ENCODE measurements around the gene RIGI. TPM values are rescaled to one million over a fixed set of nuclear protein-coding genes. Genes with fewer than 3 reads are reported as not detected.
A peak's percentile ranks its signal among the peaks of the same experiment; 100 is the strongest.
"Not testable (repeated sequence)": the region's sequence is repeated elsewhere in the genome, so short reads cannot be mapped to it uniquely, and the experiment has no call there.

RIGI gene
- total RNA-seq, 3 donors from 2014 or later = 13.4 to 20.9 (median 14.2) TPM

- H3K4me3 ChIP-seq = peak overlapping the region; percentile 22
- no peaks in the 10 kb centered on the region for H3K36me3 ChIP-seq (ENCODE audit: low read depth)
- intact Hi-C loops (cut with DNase I, micrococcal nuclease) = loop anchor here (10.0 kb wide), 2 partner anchors 48 to 152 kb away; partner anchors contain the start of gene NDUFB6 (in 1 of the 2)
- no peaks in the 10 kb centered on the region for H3K9me3 ChIP-seq
- DNase-seq = no peak
- peaks cover 4% of the 10 kb centered on the region for H3K4me1 ChIP-seq (ENCODE audit: low read depth)
- no peak for ATAC-seq
- TF ChIP-seq, protein P1, sequence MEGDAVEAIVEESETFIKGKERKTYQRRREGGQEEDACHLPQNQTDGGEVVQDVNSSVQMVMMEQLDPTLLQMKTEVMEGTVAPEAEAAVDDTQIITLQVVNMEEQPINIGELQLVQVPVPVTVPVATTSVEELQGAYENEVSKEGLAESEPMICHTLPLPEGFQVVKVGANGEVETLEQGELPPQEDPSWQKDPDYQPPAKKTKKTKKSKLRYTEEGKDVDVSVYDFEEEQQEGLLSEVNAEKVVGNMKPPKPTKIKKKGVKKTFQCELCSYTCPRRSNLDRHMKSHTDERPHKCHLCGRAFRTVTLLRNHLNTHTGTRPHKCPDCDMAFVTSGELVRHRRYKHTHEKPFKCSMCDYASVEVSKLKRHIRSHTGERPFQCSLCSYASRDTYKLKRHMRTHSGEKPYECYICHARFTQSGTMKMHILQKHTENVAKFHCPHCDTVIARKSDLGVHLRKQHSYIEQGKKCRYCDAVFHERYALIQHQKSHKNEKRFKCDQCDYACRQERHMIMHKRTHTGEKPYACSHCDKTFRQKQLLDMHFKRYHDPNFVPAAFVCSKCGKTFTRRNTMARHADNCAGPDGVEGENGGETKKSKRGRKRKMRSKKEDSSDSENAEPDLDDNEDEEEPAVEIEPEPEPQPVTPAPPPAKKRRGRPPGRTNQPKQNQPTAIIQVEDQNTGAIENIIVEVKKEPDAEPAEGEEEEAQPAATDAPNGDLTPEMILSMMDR (IDR thresholded peaks at IDR 0.05) = no peak
Observed at GRCh38 chr9:32526707-32527048, 682 bp upstream of the RIGI start.

GRCh38 chr9:32525709-32526030 lies 326 bp downstream of the RIGI start:
- TF ChIP-seq, protein P1 (IDR thresholded peaks at IDR 0.05) = no peak
- no peaks in the 10 kb centered on the region for H3K36me3 ChIP-seq (ENCODE audit: low read depth)
- intact Hi-C loops (cut with DNase I, micrococcal nuclease) = loop anchor here (10.0 kb wide), 2 partner anchors 49 to 151 kb away; partner anchors contain the start of gene NDUFB6 (in 1 of the 2)
- H3K4me1 ChIP-seq (ENCODE audit: low read depth) = peaks cover 4% of the 10 kb centered on the region
- H3K9me3 ChIP-seq = no peaks in the 10 kb centered on the region
- DNase-seq = no peak
- H3K4me3 ChIP-seq = peak overlapping the region; percentile 22
- ATAC-seq = peak; percentile 2

DNA sequence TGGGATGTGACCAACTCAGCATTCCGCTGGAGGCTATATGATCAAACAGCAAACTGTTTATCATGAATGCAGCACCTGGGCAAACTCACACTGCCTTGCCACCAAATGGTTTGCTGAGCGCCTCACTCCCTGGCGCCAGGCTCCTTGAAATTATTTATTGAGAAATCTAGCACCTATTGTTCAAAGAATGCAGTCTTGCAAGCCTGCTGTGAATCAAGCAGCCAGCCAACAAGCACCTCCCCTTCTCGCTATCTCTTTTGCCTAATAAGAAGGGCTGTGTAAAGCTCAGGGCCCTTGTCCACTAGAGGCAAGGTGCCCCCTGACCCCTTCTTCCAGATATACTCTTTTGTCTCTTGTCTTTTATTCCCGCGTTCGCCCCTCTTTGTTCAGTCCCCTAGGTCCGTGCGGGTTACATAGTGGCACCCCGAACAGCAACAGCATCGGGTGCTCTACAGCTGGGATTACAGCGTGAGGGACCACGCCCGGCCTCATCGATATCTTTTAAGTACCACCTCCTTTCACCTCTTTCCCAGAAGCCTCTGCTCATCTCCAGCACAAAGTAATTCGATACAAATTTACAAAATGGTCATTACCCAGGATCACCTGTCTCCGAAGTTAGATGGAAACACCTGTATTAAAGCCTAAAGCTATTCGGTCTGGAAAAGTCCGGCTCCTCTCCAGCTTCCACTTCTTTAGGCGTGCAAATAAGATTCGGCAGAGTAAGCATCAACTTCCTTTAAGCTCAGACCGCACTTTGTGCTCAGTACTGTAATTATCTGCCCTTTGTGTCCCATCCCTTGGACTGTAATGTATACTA lies 896 bp downstream of the RIGI start:
- Histone ChIP-seq H3K36me3 (ENCODE audit: low read depth) (no peaks in the 10 kb centered on the region), H3K4me3 (peak overlapping the region; percentile 22), H3K9me3 (no peaks in the 10 kb centered on the region), H3K4me1 (ENCODE audit: low read depth) (peaks cover 4% of the 10 kb centered on the region)
- ATAC-seq (peak; percentile 66), DNase-seq (peak in 1 of 3 donors; percentile 46)
- TF ChIP-seq, protein P1 (IDR thresholded peaks at IDR 0.05) = no peak
- intact Hi-C loops (cut with DNase I, micrococcal nuclease) = loop anchor here (10.0 kb wide), 2 partner anchors 50 to 150 kb away; partner anchors contain the start of gene NDUFB6 (in 1 of the 2)

DNA sequence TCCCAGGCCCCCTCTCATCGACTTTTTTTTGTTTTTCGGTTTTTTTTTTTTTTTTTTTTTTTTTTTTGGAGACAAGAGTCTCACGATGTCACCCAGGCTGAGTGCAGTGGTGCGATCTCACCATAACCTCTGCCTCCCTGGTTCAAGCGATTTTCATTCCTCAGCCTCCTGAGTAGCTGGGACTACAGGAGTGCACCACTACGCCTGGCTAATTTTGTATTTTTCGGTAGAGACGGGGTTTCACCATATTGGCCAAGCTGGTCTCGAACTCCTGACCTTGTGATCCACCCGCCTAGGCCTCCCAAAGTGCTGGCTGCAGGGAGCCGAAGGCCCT lies 1.5 kb downstream of the RIGI start:
- not testable (repeated sequence) for H3K4me1 ChIP-seq (ENCODE audit: low read depth); H3K36me3 ChIP-seq (ENCODE audit: low read depth); H3K4me3 ChIP-seq; ATAC-seq; DNase-seq; H3K9me3 ChIP-seq
- intact Hi-C loops (cut with DNase I, micrococcal nuclease) = loop anchor here (10.0 kb wide), 2 partner anchors 50 to 150 kb away; partner anchors contain the start of gene NDUFB6 (in 1 of the 2)

GRCh38 chr9:32523910-32524309 lies 2.1 kb downstream of the RIGI start:
- intact Hi-C loops (cut with DNase I, micrococcal nuclease) = loop anchor here (10.0 kb wide), 2 partner anchors 51 to 149 kb away; partner anchors contain the start of gene NDUFB6 (in 1 of the 2)
- DNase-seq = no peak
- Histone ChIP-seq H3K9me3 (peaks cover 2% of the 10 kb centered on the region), H3K36me3 (ENCODE audit: low read depth) (no peaks in the 10 kb centered on the region), H3K4me1 (ENCODE audit: low read depth) (peaks cover 4% of the 10 kb centered on the region), H3K4me3 (no peak overlapping the region)
- TF ChIP-seq, protein P1 (IDR thresholded peaks at IDR 0.05) = no peak
- ATAC-seq = no peak

- Histone ChIP-seq H3K4me3 (no peak overlapping the region), H3K36me3 (ENCODE audit: low read depth) (no peaks in the 10 kb centered on the region), H3K9me3 (peaks cover 9% of the 10 kb centered on the region), H3K4me1 (ENCODE audit: low read depth) (no peaks in the 10 kb centered on the region)
- intact Hi-C loops (cut with DNase I, micrococcal nuclease) = no loop called here
- TF ChIP-seq, protein P1 (IDR thresholded peaks at IDR 0.05) = no peak
- DNase-seq = no peak
- no peak for ATAC-seq
Observed at GRCh38 chr9:32518276-32518675, 7.7 kb downstream of the RIGI start.
